HG02885 (cell line): ENCODE data around the gene CTNNA2.
"Not testable (repeated sequence)": the region's sequence is repeated elsewhere in the genome, so short reads cannot be mapped to it uniquely, and the experiment has no call there.

Experiments used
- ATAC-seq: cut with Tn5 transposase; IDR thresholded peaks from one replicate; pipeline ENCODE4 v1.9.1; 2021; ENCODE audit warnings: mild to moderate bottlenecking; ENCODE audit not compliant: unreplicated experiment, poor library complexity

CTNNA2 gene

DNA sequence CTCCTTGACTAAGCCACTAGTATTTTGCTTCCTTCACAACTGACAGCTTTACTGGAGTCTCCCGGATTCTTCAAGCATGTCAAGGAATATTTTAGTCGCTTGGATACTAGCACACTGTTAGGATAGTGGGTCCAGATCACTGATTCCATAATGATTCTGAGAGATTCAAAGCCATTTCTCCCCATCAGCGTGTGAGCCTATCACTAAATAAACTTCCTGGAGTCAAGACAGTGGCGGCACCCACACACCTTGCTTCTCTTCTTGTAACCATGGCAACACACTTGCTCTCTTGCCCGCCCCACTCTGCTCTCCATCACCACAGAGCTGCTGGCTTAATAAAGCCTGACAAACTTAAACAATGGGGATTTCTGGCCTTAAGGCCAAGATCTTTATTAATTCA lies 546.6 kb downstream of the CTNNA2 start:
- ATAC-seq: no peak

DNA sequence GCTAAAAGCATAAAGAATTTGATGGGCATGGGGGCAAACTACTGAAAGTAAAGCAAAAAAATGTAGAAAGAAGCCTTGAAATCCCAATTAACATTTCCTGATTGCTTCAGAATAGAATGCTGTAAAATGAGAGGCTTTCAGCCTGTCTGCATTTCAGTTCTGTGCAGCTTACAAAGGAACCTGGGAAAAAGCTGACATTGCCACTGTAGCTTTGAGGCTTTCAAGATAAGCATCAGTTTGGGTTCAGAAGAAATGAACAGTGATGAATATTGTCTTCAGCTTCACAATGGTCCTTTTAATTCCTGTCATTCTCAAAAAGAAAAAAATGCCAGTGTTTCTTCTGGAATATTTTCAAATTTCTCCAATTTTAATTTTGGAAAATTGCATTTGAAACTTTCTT lies 549.0 kb downstream of the CTNNA2 start:
- ATAC-seq: no peak

DNA sequence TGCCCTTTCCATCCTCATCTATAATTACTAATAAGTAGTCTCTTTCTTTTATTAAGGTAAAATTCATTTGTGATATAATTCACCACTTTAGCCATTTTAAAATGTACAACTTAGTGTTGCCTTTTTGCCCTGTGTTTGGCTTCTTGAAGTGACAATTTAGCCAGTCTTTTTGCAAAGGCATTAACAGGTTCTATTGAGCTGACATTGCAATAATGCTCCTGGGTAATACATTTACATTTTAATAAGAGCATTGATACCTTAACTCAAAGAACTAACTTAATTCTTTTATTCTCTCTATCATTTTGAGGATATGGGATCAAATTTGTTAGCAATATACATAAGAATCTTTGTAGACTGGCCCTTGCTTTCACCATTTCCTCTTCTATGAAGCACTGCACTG lies 549.4 kb downstream of the CTNNA2 start:
- no peak for ATAC-seq

DNA sequence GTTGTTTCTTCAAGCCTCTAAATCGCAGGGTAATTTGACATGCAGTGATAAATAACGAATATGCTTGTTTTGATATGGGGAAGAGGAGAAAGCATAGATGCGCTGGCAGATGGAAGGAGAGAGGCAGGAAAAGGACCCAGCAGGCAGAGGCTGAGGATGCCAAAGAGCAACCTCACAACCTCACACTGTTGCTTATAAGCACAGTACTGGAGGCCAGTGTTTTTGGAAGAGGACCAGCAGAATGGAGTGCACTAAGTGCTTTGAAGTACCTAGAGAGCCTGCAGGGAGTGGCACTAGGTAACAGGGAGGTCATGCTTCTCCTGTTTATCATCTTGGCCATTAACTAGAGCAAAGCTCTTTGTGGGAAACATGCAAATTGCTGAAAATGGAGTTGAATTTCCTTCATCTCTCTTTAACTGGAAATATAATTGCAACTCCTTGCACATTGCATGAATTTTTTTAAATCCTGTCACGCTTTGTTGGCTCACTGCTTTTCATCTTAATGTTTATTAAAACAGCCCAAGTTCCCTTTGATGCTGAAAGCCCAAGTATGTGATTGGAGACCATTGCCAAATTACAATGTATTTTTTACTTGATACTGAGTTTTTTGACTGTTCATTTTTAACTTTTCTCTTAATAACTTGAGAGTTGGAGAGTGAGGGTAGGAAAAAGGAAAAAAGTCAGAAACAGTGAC lies 555.3 kb downstream of the CTNNA2 start:
- no peak for ATAC-seq

GRCh38 chr2:80070587-80070986 lies 557.7 kb downstream of the CTNNA2 start:
- no peak for ATAC-seq

- ATAC-seq: no peak
These were observed 559.1 kb downstream of the CTNNA2 start for GRCh38 chr2:80071941-80072340.

DNA sequence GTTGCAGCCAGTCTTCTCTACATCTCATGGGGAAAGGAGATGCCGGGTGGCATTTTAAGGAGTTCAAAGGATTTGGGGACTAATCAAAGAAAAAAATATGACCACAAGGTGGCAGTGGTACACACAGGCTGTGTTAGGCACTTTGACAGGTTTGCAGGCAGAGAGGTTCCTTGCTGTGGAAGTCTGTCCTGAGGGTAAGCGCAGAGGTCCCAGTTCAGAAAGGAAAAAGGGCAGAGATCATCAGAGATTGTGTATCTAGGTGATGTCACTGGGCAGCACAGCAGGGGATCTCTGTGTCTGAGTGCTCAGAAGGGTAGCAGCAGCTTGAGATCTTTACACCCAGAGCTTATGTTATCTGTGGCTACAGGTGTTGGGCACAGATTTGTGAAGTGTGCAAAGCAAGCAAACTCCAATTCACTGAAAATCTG lies 560.3 kb downstream of the CTNNA2 start:
- ATAC-seq: peak; percentile 86

DNA sequence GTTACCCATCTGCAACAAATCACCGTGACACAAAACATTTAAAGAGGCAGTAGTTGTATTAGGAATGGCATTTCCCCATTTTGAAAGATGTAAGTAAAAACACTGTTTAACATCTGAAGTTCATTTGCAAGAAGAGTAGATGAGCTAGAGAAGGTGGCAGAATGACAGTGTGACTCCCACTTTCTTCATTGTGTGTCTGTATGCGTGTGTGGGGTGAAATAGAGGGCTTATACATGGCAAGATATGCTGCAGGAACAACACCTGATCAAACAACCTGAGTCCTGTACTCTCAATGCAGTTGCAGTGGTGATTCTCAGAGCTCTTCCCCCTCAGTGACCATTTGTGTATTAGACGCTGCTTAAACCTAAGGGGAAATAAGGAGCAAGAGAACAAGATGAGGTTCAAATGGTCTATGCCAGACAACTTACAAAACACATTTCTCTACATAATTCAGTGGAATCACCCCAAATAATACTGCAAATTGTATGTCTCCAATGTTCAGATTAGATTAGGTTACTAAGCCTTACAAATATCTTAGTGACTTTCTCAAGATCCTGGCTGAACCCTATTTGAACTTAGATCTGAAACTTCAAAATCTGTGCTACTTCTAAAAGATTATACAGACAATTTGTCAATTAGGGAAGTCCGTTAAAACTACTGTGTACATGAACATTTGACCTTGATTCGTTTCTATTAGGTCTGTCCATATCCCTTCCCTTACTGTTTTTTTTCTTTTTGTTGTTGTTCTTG lies 561.6 kb downstream of the CTNNA2 start:
- ATAC-seq: no peak

DNA sequence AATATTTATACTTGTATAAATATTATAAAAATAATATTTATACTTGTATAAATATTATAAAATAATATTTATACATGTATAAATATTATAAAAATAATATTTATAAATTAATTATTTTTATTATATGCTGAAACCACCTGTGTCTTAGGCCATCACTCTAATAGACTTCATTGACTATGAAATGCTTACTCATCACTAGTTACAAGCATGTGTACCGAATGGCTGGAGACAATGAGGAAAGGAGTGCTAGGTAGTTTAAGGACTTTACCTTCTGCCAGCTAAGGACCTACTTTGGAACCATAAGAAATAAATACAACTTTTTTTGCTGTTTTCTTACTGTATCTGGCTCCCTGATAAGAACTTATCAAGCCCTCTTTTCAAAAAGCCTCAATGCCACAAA lies 562.9 kb downstream of the CTNNA2 start:
- no peak for ATAC-seq

DNA sequence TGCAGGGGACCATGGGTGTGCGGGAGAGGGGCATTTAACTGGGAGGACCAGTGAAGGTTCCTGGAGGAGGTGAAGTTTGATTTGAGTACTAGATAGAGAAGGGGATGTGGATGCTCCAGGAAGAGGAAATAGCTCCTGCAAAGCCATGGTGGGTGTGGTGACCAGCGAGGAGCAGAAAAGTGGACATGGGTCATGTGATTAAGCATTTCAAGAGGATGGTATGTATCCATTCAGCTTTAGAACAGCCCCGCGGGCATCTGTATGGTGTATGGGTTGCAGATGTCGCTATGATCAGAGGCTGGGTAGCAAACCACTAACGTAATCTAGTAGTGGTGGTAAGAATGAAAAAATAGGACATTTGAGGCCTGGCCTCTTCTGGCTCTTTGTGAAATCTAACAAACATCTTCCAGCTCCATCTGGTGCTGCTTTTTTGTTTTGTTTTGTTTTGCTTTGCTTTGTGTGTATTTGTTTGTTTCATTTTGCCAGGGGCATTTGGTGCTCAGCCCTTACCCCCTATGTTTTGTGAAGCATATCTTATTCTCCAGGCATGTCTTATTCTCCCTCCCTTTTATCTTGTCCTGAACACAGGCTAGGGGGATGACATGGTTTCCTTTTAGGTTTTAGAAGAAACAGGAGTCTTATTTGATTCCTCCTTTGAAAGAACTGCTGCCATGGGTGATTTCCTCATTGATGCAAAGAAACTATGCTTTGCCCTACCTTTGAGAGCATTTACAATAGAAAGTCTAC lies 565.6 kb downstream of the CTNNA2 start:
- ATAC-seq: no peak

DNA sequence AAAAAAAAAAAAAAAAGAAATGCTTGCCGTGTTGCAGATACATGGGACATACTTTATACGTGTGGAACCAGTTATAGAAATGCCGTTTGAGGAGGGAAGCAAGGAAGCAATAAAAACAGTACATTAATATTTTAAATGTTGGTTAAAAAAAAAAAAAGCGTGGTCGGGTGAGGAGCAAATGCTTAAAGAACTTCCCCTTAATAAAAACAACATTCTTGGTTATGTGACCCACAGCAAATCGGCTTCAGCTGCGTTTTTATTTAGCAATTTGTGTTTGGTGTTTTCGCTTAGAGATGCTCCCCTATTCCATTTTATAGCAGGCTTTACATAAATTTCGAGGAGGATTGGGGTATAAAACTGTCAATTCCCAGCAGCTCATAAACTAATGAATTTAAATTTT lies 568.1 kb downstream of the CTNNA2 start:
- no peak for ATAC-seq

DNA sequence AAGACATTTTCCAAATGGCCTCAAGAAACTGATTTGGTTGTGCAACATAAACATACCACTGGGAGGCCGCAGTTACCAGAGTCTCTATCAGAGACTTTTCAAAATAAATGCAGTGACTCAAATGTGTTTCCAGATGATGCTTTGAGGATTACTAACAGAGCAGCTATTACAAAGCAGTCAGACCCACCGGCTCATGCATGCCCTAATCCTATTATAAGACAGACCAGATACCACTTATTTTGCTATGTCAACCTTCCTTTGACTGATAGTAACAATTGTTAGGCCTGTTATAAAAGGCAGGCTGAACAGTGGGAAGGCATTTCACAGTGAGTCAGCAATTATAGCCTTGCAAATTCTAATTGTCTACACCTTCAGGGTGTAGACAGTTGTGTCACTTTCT lies 574.0 kb downstream of the CTNNA2 start:
- no peak for ATAC-seq

- no peak for ATAC-seq
These were observed 578.4 kb downstream of the CTNNA2 start for GRCh38 chr2:80091237-80091636.

GRCh38 chr2:80092474-80092873 lies 579.6 kb downstream of the CTNNA2 start:
- no peak for ATAC-seq

- not testable (repeated sequence) for ATAC-seq
These were observed 585.7 kb downstream of the CTNNA2 start for GRCh38 chr2:80098503-80098902.

GRCh38 chr2:80102026-80102425 lies 589.2 kb downstream of the CTNNA2 start:
- ATAC-seq: no peak

GRCh38 chr2:80105015-80105640 lies 592.3 kb downstream of the CTNNA2 start:
- ATAC-seq: no peak

- ATAC-seq: no peak
These were observed 598.3 kb downstream of the CTNNA2 start for GRCh38 chr2:80111185-80111584.

GRCh38 chr2:80112790-80113189 lies 599.9 kb downstream of the CTNNA2 start:
- ATAC-seq: no peak

DNA sequence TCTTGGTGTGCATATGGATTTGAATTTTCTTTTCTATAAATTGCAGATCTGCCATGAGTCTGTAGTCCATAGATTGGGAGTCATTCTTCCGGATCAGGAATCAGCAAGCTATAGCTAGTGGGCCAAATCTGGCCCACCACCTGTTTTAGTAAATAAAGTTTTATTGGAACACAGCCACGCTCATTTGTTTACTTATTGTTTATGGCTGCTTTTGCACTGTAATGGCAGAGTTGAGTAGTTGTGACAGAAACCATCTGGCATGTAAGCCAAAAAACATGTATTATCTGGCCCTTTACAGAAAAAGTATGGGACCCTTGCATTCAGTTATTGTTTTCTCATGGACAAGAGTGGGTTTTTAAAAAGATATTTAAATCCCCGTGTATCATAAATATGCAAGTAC lies 600.5 kb downstream of the CTNNA2 start:
- no peak for ATAC-seq

DNA sequence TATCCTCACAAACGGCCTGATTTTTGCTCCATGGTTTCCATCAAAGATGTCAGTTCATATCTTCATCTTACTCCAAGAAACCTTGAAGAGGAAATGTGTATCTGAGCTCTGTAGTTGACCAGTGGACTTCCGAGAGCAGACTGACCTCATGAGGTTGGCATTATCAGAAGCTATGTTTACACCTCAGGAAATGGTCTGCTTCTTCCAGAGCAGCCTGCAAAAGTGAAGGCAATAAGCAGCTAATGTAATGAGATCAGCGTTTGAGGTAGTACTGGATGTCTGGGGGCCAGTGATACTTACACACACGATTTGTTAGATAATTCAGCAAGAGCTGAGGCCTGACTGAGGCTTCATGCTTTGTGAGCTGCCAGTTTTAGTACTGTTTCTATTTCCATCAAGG lies 602.0 kb downstream of the CTNNA2 start:
- ATAC-seq: no peak
